SH-SY5Y (cell line): ENCODE measurements around the gene SPOCK3.

ENCODE experiments used
- GATA2 ChIP-seq: IDR thresholded peaks from 2 replicates; pipeline ENCODE4 v1.6.1; 2011; ENCODE audit warnings: mild to moderate bottlenecking, low read depth, low read length
- GATA3 ChIP-seq: IDR thresholded peaks from 2 replicates; pipeline ENCODE4 v1.6.1; 2011; ENCODE audit warnings: low read depth, mild to moderate bottlenecking, low read length, moderate library complexity

- TF ChIP-seq GATA2 (no peak), GATA3 (no peak)
These were observed 471.3 kb downstream of the SPOCK3 start for GRCh38 chr4:166763018-166763417.
